SK-N-SH (cell line): ENCODE results near the gene SLIT1. TPM values are rescaled to one million over a fixed set of nuclear protein-coding genes. Genes with fewer than 3 reads are reported as not detected.

ENCODE experiments used
- CTCF ChIA-PET: fragments of 300-600, 350-600 bp; formaldehyde crosslinking; extraction: SDS; loops from one replicate; lab custom pipeline; 2021; lab: Yijun Ruan, JAX
- POLR2A ChIA-PET: fragments of 350-600 bp; sonication (Branson Sonifier 250); formaldehyde crosslinking; extraction: SDS; loops from one replicate; lab custom pipeline; 2020; ENCODE audit warnings: antibody characterized with exemption, inconsistent platforms; lab: Yijun Ruan, JAX
- DNase-seq: peaks from one replicate; pipeline ENCODE4 v3.0.0; 2012
- H2AFZ ChIP-seq: fragments of 200-600 bp; sonication (generic); 2 replicates; pipeline ENCODE4 v1.8.1; 2016; ENCODE audit warnings: antibody characterized with exemption, mild to moderate bottlenecking, low read depth
- H3F3A ChIP-seq: fragments of 200-600 bp; sonication (generic); replicated peaks from 2 replicates; pipeline ENCODE3; 2016; ENCODE audit warnings: antibody characterized with exemption, mild to moderate bottlenecking; ENCODE audit not compliant: insufficient read depth
- H3K27ac ChIP-seq, 2 experiments: fragments of 200-500 bp in 1 of 2; fragments of 200-600 bp in 1 of 2; sonication (Bioruptor generic) in 1 of 2; sonication (generic), shearing (Covaris generic) in 1 of 2; 2 replicates each; pipeline versions ENCODE4 v1.5.1 to v1.6.1; 2014 to 2016; ENCODE audit warnings: low read depth in 2 of 2, inconsistent platforms in 1 of 2, low read length in 1 of 2, mild to moderate bottlenecking in 1 of 2, mixed read lengths in 1 of 2
- H3K27me3 ChIP-seq: fragments of 200-600 bp; sonication (generic), shearing (Covaris generic); 2 replicates; pipeline ENCODE4 v1.6.1; 2016; ENCODE audit warnings: mixed run types; ENCODE audit not compliant: insufficient read depth
- H3K36me3 ChIP-seq, 2 experiments: fragments of 200-500 bp in 1 of 2; fragments of 200-600 bp in 1 of 2; sonication (Bioruptor generic) in 1 of 2; sonication (generic) in 1 of 2; replicated peaks in 1 of 2; 2 replicates each; pipeline versions ENCODE3 to v1.5.1; 2014 to 2016; ENCODE audit warnings: low read length in 1 of 2, mild to moderate bottlenecking in 1 of 2; ENCODE audit not compliant: insufficient read depth in 2 of 2, control insufficient read depth in 1 of 2
- H3K4me1 ChIP-seq, 2 experiments: fragments of 200-500 bp in 1 of 2; fragments of 200-600 bp in 1 of 2; sonication (Bioruptor generic) in 1 of 2; sonication (generic), shearing (Covaris generic) in 1 of 2; 2 replicates each; pipeline versions ENCODE4 v1.5.1 to v1.6.1; 2014 to 2016; ENCODE audit warnings: low read depth in 1 of 2, low read length in 1 of 2, mixed run types in 1 of 2; ENCODE audit not compliant: insufficient read depth in 2 of 2, control insufficient read depth in 1 of 2
- H3K4me2 ChIP-seq: fragments of 200-600 bp; sonication (generic), shearing (Covaris generic); 2 replicates; pipeline ENCODE4 v1.6.1; 2017; ENCODE audit warnings: mixed run types
- H3K4me3 ChIP-seq, 2 experiments: fragments of 200-500 bp in 1 of 2; fragments of 200-600 bp in 1 of 2; sonication (Bioruptor generic) in 1 of 2; sonication (generic), shearing (Covaris generic) in 1 of 2; 2 replicates each; pipeline versions ENCODE4 v1.5.1 to v1.8.1; 2014 to 2016; ENCODE audit warnings: low read depth in 2 of 2, inconsistent platforms in 1 of 2, low read length in 1 of 2, mild to moderate bottlenecking in 1 of 2, mixed read lengths in 1 of 2, moderate library complexity in 1 of 2
- H3K79me2 ChIP-seq: fragments of 200-600 bp; sonication (generic); 2 replicates; pipeline ENCODE4 v1.8.1; 2017; ENCODE audit warnings: mild to moderate bottlenecking; ENCODE audit not compliant: insufficient read depth
- H3K9ac ChIP-seq: fragments of 200-600 bp; sonication (generic); 2 replicates; pipeline ENCODE4 v1.6.1; 2017; ENCODE audit warnings: mixed run types
- H3K9me2 ChIP-seq: fragments of 200-600 bp; sonication (generic); 2 replicates; pipeline ENCODE4 v1.6.1; 2017; ENCODE audit warnings: mixed run types
- H3K9me3 ChIP-seq: fragments of 200-600 bp; sonication (generic); 2 replicates; pipeline ENCODE4 v1.6.1; 2017; ENCODE audit warnings: mixed run types, mild to moderate bottlenecking, moderate library complexity
- H4K20me1 ChIP-seq: fragments of 200-600 bp; sonication (generic); 2 replicates; pipeline ENCODE4 v1.6.1; 2017; ENCODE audit warnings: mild to moderate bottlenecking, mixed run types; ENCODE audit not compliant: insufficient read depth
- EP300 ChIP-seq, 2 experiments: IDR thresholded peaks; 2 replicates each; pipeline versions ENCODE4 v1.4.0 to v1.6.1; 2012; ENCODE audit warnings: borderline replicate concordance in 1 of 2, low read depth in 1 of 2, low read length in 1 of 2
- FOXJ3 ChIP-seq: sonication (generic); formaldehyde crosslinking; IDR thresholded peaks from 2 replicates; pipeline ENCODE4 v1.5.1; 2020; ENCODE audit warnings: mild to moderate bottlenecking, missing genetic modification reagents
- FOXM1 ChIP-seq: IDR thresholded peaks from 2 replicates; pipeline ENCODE4 v1.4.0; 2012; ENCODE audit warnings: low read depth, mild to moderate bottlenecking
- GABPA ChIP-seq: IDR thresholded peaks from 2 replicates; pipeline ENCODE4 v1.4.0; 2012; ENCODE audit warnings: low read depth, mild to moderate bottlenecking
- GATA2 ChIP-seq: sonication (generic); formaldehyde crosslinking; IDR thresholded peaks from 2 replicates; pipeline ENCODE4 v1.5.0; 2020; ENCODE audit warnings: mild to moderate bottlenecking, missing genetic modification reagents
- JUND ChIP-seq: IDR thresholded peaks from 2 replicates; pipeline ENCODE4 v1.4.0; 2012
- MXI1 ChIP-seq: IDR thresholded peaks from 2 replicates; pipeline ENCODE4 v1.6.1; 2012; ENCODE audit warnings: mild to moderate bottlenecking, low read depth, low read length, improper control_type of control experiment
- POLR2AphosphoS5 ChIP-seq: IDR thresholded peaks from 2 replicates; pipeline ENCODE4 v1.6.1; 2012; ENCODE audit warnings: low read depth, low read length
- RAD21 ChIP-seq: IDR thresholded peaks from 2 replicates; pipeline ENCODE4 v1.6.1; 2012; ENCODE audit warnings: mild to moderate bottlenecking, low read length
- RCOR1 ChIP-seq: fragments of 150-350 bp; IDR thresholded peaks from 2 replicates; pipeline ENCODE4 v1.6.1; 2017; ENCODE audit warnings: antibody characterized with exemption, low read length
- TAF1 ChIP-seq: IDR thresholded peaks from 2 replicates; pipeline ENCODE4 v1.6.1; 2012; ENCODE audit warnings: low read depth, mild to moderate bottlenecking, low read length, moderate library complexity, borderline replicate concordance
- YY1 ChIP-seq: IDR thresholded peaks from 2 replicates; pipeline ENCODE4 v1.4.0; 2012; ENCODE audit warnings: low read depth, mild to moderate bottlenecking
- WGBS: methylation state at CpG from one replicate; pipeline ENCODE4 v1.1.6; 2017; ENCODE audit warnings: low lambda C conversion rate; 5-methylcytosine and 5-hydroxymethylcytosine counted together
- polyA plus RNA-seq, 3 experiments: library from polyadenylated mRNA; depleted of rRNA; stranded (reverse); fragments of >200 nt; gene quantifications; 2 replicates each; pipeline ENCODE4 v1.2.3, GENCODE V29; 2012
- TF ChIP-seq, protein P1 (sequence below): IDR thresholded peaks from 2 replicates; pipeline ENCODE4 v1.4.0; 2012; ENCODE audit warnings: low read depth
- TF ChIP-seq, protein P2 (sequence below): fragments of 150-350 bp; IDR thresholded peaks from 2 replicates; pipeline ENCODE4 v1.6.1; 2016; ENCODE audit warnings: mild to moderate bottlenecking, low read depth, low read length
- TF ChIP-seq, protein P3 (sequence below): IDR thresholded peaks from 2 replicates; pipeline ENCODE4 v1.4.0; 2012; ENCODE audit warnings: low read depth, borderline replicate concordance
- TF ChIP-seq, protein P4 (sequence below): fragments of 200-600 bp; sonication (generic); IDR thresholded peaks from 2 replicates; pipeline ENCODE4 v1.6.1; 2017; ENCODE audit warnings: antibody characterized with exemption, mild to moderate bottlenecking, moderate library complexity

Gene SLIT1
- polyA plus RNA-seq, 1 of the 3 experiments (the other 2 are of a cell fraction) = 0.05 TPM

DNA sequence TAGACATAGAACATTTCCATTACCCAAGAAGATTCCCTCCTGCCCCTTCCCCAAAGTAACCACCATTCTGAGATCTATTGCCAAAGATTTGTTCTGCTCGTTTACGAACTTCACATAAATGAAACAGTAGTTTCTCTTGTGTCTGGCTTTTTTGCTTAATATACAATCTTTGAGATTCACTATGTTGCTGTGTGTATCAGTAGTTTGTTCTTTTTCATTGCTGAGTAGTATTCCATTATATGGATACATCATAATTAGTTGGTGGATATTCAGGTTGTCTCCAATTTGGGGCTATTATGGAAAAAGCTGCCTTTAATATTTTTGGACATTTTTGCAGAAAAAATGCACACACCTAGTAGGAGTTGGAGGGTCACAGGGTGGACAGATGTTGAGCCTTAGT is 124.3 kb downstream of the SLIT1 start (continued):
- TF ChIP-seq, protein P1, sequence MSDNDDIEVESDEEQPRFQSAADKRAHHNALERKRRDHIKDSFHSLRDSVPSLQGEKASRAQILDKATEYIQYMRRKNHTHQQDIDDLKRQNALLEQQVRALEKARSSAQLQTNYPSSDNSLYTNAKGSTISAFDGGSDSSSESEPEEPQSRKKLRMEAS = no peak
- TF ChIP-seq, protein P2, sequence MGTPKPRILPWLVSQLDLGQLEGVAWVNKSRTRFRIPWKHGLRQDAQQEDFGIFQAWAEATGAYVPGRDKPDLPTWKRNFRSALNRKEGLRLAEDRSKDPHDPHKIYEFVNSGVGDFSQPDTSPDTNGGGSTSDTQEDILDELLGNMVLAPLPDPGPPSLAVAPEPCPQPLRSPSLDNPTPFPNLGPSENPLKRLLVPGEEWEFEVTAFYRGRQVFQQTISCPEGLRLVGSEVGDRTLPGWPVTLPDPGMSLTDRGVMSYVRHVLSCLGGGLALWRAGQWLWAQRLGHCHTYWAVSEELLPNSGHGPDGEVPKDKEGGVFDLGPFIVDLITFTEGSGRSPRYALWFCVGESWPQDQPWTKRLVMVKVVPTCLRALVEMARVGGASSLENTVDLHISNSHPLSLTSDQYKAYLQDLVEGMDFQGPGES = no peak
- no peak for TF ChIP-seq JUND
- no peak for TF ChIP-seq RAD21
- no peak for TF ChIP-seq EP300 (IDR thresholded peaks at IDR 0.05; ENCODE audit: borderline replicate concordance in 1 of 2, low read depth in 1 of 2, low read length in 1 of 2)

DNA sequence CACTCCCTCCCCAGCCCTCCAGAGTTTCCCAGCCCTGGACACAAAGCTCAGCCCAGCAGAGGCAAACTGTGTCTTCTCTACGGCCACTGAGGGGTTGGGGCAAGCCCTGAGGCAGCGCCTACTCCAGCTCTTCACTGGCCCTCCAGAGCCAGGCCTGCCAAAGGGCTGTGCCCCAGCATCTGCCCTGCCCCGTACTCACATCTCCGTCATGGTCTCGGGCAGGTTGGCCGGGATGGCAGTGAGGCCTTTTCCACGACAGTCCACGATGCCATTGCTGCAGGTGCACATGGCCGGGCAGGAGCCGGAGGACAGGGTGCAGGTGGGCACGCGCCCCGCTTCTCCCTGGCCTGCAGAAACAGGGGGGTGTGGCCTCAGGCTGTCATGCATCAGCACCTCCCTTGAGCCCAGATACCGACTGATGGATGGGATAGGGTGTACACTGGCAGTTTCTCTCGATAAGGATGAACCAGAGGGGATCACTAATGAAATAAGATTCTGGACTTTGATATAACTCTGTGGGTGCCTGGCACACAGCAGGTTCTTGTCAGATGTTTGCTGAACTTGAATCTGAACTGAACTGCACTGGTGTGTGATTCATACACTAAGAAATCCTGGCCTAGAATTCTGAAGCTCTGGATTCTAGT is 125.2 kb downstream of the SLIT1 start:
- CTCF ChIA-PET = interaction anchor here (0.7 to 10.4 kb wide), 14 partner anchors 8 to 174 kb away, joined by 3 to 102 read pairs (median 4); no protein-coding TSS in a partner anchor
- Histone ChIP-seq H3K36me3 (no peaks in the 10 kb centered on the region), H3K9me2 (no peaks in the 10 kb centered on the region), H2AFZ (no peak overlapping the region), H3K79me2 (no peaks in the 10 kb centered on the region), H4K20me1 (no peaks in the 10 kb centered on the region), H3K9ac (no peak overlapping the region), H3K4me2 (no peak overlapping the region), H3K27ac (no peak overlapping the region), H3F3A (no peaks in the 10 kb centered on the region), H3K27me3 (no peaks in the 10 kb centered on the region), H3K4me1 (peaks cover 0 to 5% of the 10 kb centered on the region in 2 experiments; a peak in 1 of 4 replicates), H3K4me3 (no peak overlapping the region), H3K9me3 (no peaks in the 10 kb centered on the region)
- POLR2A ChIA-PET = no interaction called here
- TF ChIP-seq YY1 (no peak), MXI1 (0 out of 2 replicates have a peak, but pooled peaks have one; percentile 15), FOXJ3 (CRISPR knock-in tag) (0 out of 2 replicates have a peak, but pooled peaks have one; percentile 35), FOXM1 (no peak), GATA2 (CRISPR knock-in tag) (peak; percentile 86), RCOR1 (peak; percentile 74; the same call in 1 of the 2 replicates), EP300 (IDR thresholded peaks at IDR 0.05; ENCODE audit: borderline replicate concordance in 1 of 2, low read depth in 1 of 2, low read length in 1 of 2) (peak in 1 of 2 experiments; percentile 62; a peak in 1 of 4 replicates)
- TF ChIP-seq, protein P3, sequence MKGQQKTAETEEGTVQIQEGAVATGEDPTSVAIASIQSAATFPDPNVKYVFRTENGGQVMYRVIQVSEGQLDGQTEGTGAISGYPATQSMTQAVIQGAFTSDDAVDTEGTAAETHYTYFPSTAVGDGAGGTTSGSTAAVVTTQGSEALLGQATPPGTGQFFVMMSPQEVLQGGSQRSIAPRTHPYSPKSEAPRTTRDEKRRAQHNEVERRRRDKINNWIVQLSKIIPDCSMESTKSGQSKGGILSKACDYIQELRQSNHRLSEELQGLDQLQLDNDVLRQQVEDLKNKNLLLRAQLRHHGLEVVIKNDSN = no peak
- DNase-seq = peak; percentile 71
- 52% methylated on average over 8 of the region's 15 CpGs for WGBS

DNA sequence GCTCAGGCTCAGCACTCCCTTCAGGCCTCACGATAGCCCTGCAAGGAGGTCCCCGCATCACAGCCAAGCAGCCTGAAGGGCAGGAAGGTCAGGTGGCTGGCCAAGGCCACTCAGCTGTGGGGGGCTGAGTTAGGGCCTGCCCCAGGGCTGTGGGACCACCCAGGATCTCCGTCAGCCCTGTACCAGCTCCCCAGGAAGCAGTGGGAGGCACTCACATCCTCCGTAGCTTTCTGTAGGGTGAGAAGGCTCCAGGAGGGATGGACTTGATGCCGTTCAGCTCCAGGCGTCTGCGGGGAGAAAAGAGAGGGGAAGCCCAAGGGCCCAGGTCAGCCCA is 125.9 kb downstream of the SLIT1 start:
- H3K27me3 ChIP-seq = no peaks in the 10 kb centered on the region; the same call in 1 of the 2 replicates
- 82% methylated on average over 3 of the region's 7 CpGs for WGBS
- H3K9ac ChIP-seq = no peak overlapping the region
- H3F3A ChIP-seq = no peaks in the 10 kb centered on the region
- no peak for DNase-seq
- ChIA-PET CTCF (interaction anchor here (0.9 to 10.4 kb wide), 13 partner anchors 9 to 174 kb away, joined by 3 to 102 read pairs (median 4); no protein-coding TSS in a partner anchor), POLR2A (no interaction called here)
- H3K36me3 ChIP-seq = no peaks in the 10 kb centered on the region
- H3K9me3 ChIP-seq = no peaks in the 10 kb centered on the region
- no peaks in the 10 kb centered on the region for H3K79me2 ChIP-seq
- no peaks in the 10 kb centered on the region for H4K20me1 ChIP-seq
- no peak overlapping the region for H3K4me2 ChIP-seq
- H3K9me2 ChIP-seq = no peaks in the 10 kb centered on the region
- H2AFZ ChIP-seq = no peak overlapping the region
- H3K27ac ChIP-seq = no peak overlapping the region
- H3K4me3 ChIP-seq = no peak overlapping the region
- H3K4me1 ChIP-seq = peaks cover 0 to 5% of the 10 kb centered on the region in 2 experiments; a peak in 1 of 4 replicates
- TF ChIP-seq TAF1 (no peak), POLR2AphosphoS5 (no peak), GABPA (no peak)
- TF ChIP-seq, protein P4, sequence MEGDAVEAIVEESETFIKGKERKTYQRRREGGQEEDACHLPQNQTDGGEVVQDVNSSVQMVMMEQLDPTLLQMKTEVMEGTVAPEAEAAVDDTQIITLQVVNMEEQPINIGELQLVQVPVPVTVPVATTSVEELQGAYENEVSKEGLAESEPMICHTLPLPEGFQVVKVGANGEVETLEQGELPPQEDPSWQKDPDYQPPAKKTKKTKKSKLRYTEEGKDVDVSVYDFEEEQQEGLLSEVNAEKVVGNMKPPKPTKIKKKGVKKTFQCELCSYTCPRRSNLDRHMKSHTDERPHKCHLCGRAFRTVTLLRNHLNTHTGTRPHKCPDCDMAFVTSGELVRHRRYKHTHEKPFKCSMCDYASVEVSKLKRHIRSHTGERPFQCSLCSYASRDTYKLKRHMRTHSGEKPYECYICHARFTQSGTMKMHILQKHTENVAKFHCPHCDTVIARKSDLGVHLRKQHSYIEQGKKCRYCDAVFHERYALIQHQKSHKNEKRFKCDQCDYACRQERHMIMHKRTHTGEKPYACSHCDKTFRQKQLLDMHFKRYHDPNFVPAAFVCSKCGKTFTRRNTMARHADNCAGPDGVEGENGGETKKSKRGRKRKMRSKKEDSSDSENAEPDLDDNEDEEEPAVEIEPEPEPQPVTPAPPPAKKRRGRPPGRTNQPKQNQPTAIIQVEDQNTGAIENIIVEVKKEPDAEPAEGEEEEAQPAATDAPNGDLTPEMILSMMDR = no peak
- TF ChIP-seq, protein P3 = no peak
